Hepatocyte (in vitro differentiated cells): ENCODE data around the gene EIF3K.

Experiments
- CTCF ChIP-seq: fragments of 200-600 bp; sonication (generic); IDR thresholded peaks from 2 replicates; pipeline ENCODE4 v1.5.1; 2016; ENCODE audit warnings: antibody characterized with exemption, mild to moderate bottlenecking; ENCODE audit not compliant: poor library complexity
- EZH2 ChIP-seq: fragments of 200-600 bp; sonication (generic); IDR thresholded peaks from 2 replicates; pipeline ENCODE4 v1.6.1; 2016; ENCODE audit warnings: antibody characterized with exemption, mild to moderate bottlenecking, borderline replicate concordance
- EZH2phosphoT487 ChIP-seq: fragments of 200-600 bp; sonication (generic); IDR thresholded peaks from one replicate; pipeline ENCODE4 v1.6.1; 2018; ENCODE audit warnings: antibody characterized with exemption, mild to moderate bottlenecking, low read depth, moderate library complexity; ENCODE audit not compliant: unreplicated experiment, severe bottlenecking

DNA sequence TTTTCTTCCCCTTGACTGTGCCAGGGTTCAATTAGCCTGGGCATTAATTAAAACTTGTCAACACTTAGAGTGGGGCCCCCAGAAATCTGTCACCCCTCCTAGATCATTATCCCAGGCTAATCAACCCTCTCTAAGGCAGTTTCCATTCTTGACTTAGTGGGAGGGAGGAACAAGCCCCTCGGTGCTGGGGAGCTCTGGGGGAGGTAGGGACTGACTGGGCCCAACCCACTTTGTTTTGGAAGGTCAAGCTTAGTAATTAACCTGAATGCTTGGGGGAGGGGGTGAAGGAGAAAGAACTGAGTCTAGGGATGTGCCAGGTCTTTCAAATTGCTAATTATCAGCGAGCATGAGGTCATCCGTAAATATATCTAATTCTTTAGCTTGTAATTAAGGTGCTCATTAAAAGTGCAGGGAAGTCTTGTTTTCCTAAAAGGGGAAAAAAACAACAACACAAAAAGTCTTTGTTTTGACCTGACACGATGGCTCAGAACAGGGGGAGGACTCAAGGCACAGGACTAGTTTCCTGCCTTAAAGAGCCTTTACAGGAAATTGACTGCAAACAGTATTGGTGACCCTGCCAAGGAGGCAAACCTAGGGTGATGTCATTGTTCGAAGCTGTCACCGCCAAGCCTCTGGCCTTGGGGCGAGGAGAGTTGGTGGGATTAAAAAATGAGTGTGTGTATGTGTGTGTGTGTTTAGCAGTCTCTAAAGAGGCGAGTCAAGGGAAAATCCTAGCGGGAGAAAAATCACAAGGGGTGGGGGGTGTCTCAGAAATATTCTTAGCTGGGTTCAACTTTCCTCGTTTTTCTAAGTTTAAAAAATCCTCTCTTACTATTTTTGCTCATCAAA lies 47.9 kb downstream of the EIF3K start:
- TF ChIP-seq CTCF (no peak), EZH2 (no peak), EZH2phosphoT487 (no peak)
